Head of caudate nucleus (tissue), 42 donors: Measurements from ENCODE around the gene AP4E1.
"Not testable (repeated sequence)": the region's sequence is repeated elsewhere in the genome, so short reads cannot be mapped to it uniquely, and the experiment has no call there.

Experiments
- DNase-seq, 42 donors: peaks; one replicate each; pipeline versions ENCODE4 v3.0.0 to v3.0.0-alpha.2; 2020 to 2021; ENCODE audit warnings: mixed read lengths in 7 of 42
- intact Hi-C: fragments of 100-400 bp; cut with DNase I; formaldehyde crosslinking; loops from one replicate; pipeline ENCODE4 v1.15.0; 2022

The AP4E1 gene

GRCh38 chr15:50933341-50933740 lies 24.9 kb downstream of the AP4E1 start:
- intact Hi-C loops, result no loop called here
- DNase-seq, result no peak

- intact Hi-C loops, result no loop called here
- no peak for DNase-seq
These were observed 30.0 kb downstream of the AP4E1 start for GRCh38 chr15:50938525-50938924.

- intact Hi-C loops, result no loop called here
- DNase-seq, result no peak
These were observed 31.4 kb downstream of the AP4E1 start for GRCh38 chr15:50939911-50940310.

- intact Hi-C loops, result no loop called here
- DNase-seq, result no peak
These were observed 32.0 kb downstream of the AP4E1 start for GRCh38 chr15:50940506-50940905.

GRCh38 chr15:50943638-50944037 lies 35.2 kb downstream of the AP4E1 start:
- intact Hi-C loops, result no loop called here

GRCh38 chr15:50944672-50945071 lies 36.2 kb downstream of the AP4E1 start:
- no peak for DNase-seq
- intact Hi-C loops, result no loop called here

More at GRCh38 chr15:50943638-50944037, 35.2 kb downstream of the AP4E1 start:
- no peak for DNase-seq

- no peak for DNase-seq
- intact Hi-C loops, result no loop called here
These were observed 37.2 kb downstream of the AP4E1 start for GRCh38 chr15:50945725-50946124.

GRCh38 chr15:50950745-50951144 lies 42.3 kb downstream of the AP4E1 start:
- DNase-seq, intact Hi-C loops: not testable (repeated sequence)

- intact Hi-C loops, result no loop called here
- no peak for DNase-seq
These were observed 44.8 kb downstream of the AP4E1 start for GRCh38 chr15:50953302-50953701.

GRCh38 chr15:50954837-50955236 lies 46.4 kb downstream of the AP4E1 start:
- intact Hi-C loops, DNase-seq: not testable (repeated sequence)

- intact Hi-C loops, result no loop called here
- DNase-seq, result no peak
These were observed 51.2 kb downstream of the AP4E1 start for GRCh38 chr15:50959717-50960116.

- intact Hi-C loops, result no loop called here
- no peak for DNase-seq
These were observed 55.6 kb downstream of the AP4E1 start for GRCh38 chr15:50964075-50964474.

GRCh38 chr15:50968353-50968752 lies 59.9 kb downstream of the AP4E1 start:
- no peak for DNase-seq
- intact Hi-C loops, result no loop called here

GRCh38 chr15:50970524-50970923 lies 62.0 kb downstream of the AP4E1 start:
- intact Hi-C loops, result no loop called here
- no peak for DNase-seq

GRCh38 chr15:50971115-50971514 lies 62.6 kb downstream of the AP4E1 start:
- intact Hi-C loops, result no loop called here

GRCh38 chr15:50971542-50971941 lies 63.1 kb downstream of the AP4E1 start:
- intact Hi-C loops, result no loop called here
- no peak for DNase-seq

More at GRCh38 chr15:50971115-50971514, 62.6 kb downstream of the AP4E1 start:
- DNase-seq, result no peak

GRCh38 chr15:50973605-50974004 lies 65.1 kb downstream of the AP4E1 start:
- intact Hi-C loops, result no loop called here

GRCh38 chr15:50977162-50977561 lies 68.7 kb downstream of the AP4E1 start:
- no peak for DNase-seq
- intact Hi-C loops, result no loop called here

More at GRCh38 chr15:50973605-50974004, 65.1 kb downstream of the AP4E1 start:
- no peak for DNase-seq

- DNase-seq, result no peak
- intact Hi-C loops, result no loop called here
These were observed 70.1 kb downstream of the AP4E1 start for GRCh38 chr15:50978580-50978979.

GRCh38 chr15:50979041-50979440 lies 70.6 kb downstream of the AP4E1 start:
- DNase-seq, result no peak
- intact Hi-C loops, result no loop called here

GRCh38 chr15:50993598-50993997 lies 85.1 kb downstream of the AP4E1 start:
- no peak for DNase-seq
- intact Hi-C loops, result no loop called here

- no peak for DNase-seq
- intact Hi-C loops, result no loop called here
These were observed 88.2 kb downstream of the AP4E1 start for GRCh38 chr15:50996641-50997040.
